Activated CD8-positive, alpha-beta memory T cell treated with anti-CD3 and anti-CD28 coated beads for 4 hours (primary cell): ENCODE data around the gene SFN.
"Not testable (repeated sequence)": the region's sequence is repeated elsewhere in the genome, so short reads cannot be mapped to it uniquely, and the experiment has no call there.

Experiments
- DNase-seq, 2 donors: peaks; one replicate each; pipeline ENCODE4 v3.0.0-alpha.2; 2020; ENCODE audit warnings: low read depth in 2 of 2

SFN gene

DNA sequence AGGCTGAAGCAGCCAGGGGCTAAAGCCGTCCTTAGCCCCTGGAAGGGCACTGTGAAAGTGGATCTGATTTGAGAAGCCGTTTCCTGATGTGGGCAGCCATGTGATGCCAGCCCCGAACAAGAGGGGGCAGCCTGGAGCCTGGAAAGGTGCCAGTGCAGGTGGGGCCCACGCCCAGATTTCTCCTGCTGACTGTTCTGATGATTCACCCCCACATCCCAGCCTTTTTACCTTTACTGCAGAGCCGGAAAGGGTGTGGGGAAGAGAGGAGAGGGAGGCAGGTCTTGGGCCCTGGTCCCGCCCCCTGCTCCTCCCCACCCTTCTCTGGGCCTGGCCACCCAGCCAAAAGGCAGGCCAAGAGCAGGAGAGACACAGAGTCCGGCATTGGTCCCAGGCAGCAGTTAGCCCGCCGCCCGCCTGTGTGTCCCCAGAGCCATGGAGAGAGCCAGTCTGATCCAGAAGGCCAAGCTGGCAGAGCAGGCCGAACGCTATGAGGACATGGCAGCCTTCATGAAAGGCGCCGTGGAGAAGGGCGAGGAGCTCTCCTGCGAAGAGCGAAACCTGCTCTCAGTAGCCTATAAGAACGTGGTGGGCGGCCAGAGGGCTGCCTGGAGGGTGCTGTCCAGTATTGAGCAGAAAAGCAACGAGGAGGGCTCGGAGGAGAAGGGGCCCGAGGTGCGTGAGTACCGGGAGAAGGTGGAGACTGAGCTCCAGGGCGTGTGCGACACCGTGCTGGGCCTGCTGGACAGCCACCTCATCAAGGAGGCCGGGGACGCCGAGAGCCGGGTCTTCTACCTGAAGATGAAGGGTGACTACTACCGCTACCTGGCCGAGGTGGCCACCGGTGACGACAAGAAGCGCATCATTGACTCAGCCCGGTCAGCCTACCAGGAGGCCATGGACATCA, at the start of gene SFN:
TSS of gene SFN (plus strand) at position 369 of the 904 bp plus-strand sequence. CDS start at position 433, 64 bp downstream.
- DNase-seq, result no peak

- DNase-seq, result no peak
These were observed 48.6 kb upstream of the SFN start for GRCh38 chr1:26814377-26814776.

- DNase-seq, result no peak
These were observed 48.1 kb upstream of the SFN start for GRCh38 chr1:26814893-26815292.

GRCh38 chr1:26820784-26821269, 42.1 kb upstream of the SFN start:
- no peak for DNase-seq

- DNase-seq, result no peak
These were observed 40.1 kb upstream of the SFN start for GRCh38 chr1:26822737-26823395.

- no peak for DNase-seq
These were observed 38.2 kb upstream of the SFN start for GRCh38 chr1:26824731-26825130.

- DNase-seq, result peak; percentile 28 to 33
These were observed 36.5 kb upstream of the SFN start, which contains the start of gene ZDHHC18 for GRCh38 chr1:26826261-26827105. Gene ZDHHC18, plus strand, starts transcription at chr1:26826688. Its CDS starts 117 bp downstream, at chr1:26826805.

DNA sequence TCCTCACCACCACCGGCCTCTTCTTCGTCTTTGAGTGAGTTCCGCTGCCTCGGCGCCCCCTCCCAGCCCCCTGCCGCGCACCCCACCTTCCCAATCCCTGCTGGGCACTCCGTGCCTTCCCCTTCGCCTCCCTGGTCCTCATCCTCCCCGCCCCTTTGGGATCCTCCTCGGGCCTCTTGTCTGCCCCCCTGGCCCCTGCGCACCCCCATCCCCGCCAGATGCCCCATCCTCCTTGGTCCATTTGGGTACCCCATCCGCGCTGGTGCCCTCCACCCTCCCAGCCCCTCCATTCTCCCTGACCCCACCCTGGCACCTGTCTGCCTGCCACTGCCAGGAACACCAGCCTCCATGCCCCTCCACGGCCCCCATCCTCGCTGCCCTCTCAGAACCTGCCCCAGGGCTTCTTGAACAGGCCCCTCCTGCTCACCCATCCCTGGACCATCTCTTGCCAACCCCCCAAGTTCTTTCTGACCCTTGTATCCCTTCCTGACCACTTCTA, 35.8 kb upstream of the SFN start:
- DNase-seq, result no peak

DNA sequence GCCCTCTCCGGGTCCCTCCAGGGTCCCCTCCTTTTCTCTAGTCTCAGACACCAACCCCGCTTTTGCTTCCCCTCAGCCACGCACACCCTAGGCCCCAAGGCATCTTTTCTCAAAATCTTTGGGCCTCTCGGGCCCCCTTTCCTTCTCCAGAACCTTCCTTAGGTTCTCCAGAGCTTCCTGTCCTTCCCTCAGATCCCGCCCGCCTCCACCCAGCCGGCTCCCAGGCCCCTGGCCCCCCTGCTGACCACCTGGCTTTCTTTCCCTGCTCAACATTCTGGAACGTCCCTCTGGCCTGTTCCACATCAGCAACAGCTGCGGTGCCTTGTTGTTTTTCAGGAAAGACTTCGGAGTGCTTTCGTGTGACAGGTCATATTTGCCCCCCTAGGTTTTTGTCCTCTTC, 35.3 kb upstream of the SFN start:
- DNase-seq, result no peak

DNA sequence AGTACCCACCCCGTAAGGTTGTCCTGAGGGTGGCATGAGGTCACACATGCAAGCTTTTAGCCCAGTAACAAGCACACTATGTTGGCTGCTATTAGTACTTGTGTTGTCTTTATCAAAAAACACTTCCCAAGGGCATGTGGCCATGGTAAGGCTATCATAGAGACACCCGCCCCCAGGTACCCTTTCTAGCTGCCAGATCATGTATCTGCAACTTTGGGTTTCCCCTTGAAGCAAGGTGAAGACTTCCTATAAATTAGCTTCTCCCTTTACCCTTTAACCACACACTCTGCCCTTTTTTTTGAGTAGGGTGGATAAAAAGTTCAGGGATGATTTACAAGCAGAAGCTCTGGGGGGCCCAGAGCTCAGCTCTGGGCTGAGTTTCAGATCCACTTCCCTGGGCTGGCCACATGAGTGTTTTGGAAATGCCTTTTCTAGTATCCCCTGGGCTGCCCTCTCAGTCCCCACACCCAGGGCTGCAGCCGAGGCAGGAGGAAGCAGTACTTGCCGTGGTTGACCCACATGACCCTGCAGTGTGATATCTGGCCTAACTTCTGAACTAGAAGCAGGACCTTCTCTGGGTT, 34.4 kb upstream of the SFN start:
- no peak for DNase-seq

DNA sequence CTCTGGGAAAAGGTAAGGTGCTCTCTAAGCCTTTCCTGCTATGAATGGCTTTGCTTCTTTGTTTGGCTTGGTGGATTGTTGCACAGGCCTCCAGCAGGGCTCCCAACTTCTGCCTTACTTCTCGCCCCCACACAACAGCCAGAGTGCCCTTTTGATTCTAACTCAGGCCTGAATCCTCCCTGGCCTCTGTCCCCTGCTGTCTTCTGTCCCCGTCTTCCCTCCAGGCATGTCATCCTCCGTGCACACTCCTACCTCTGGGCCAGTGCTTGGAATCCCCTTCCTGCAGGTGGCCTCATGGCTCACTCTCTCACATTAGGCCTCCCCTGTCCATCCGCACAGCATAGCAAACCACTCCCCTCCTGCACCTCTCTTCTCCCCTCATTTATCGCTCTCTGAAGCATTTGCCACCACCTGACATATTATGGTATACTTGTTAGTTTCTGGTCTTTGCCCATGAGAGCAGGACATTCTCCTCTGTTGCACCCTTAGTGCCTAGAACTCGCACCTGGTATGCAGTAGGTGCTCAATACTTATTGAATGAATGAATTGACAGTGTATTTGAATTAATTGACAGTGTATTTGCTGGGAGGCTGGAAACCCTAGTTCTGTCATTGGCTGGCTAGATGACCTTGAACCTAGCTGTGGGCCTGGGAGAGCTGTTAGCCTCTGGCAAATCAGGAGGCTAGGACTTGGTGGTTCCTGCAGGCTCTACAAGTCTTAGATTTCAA, 33.6 kb upstream of the SFN start:
- DNase-seq, result no peak

- DNase-seq, result no peak
These were observed 31.9 kb upstream of the SFN start for GRCh38 chr1:26831059-26831458.

DNA sequence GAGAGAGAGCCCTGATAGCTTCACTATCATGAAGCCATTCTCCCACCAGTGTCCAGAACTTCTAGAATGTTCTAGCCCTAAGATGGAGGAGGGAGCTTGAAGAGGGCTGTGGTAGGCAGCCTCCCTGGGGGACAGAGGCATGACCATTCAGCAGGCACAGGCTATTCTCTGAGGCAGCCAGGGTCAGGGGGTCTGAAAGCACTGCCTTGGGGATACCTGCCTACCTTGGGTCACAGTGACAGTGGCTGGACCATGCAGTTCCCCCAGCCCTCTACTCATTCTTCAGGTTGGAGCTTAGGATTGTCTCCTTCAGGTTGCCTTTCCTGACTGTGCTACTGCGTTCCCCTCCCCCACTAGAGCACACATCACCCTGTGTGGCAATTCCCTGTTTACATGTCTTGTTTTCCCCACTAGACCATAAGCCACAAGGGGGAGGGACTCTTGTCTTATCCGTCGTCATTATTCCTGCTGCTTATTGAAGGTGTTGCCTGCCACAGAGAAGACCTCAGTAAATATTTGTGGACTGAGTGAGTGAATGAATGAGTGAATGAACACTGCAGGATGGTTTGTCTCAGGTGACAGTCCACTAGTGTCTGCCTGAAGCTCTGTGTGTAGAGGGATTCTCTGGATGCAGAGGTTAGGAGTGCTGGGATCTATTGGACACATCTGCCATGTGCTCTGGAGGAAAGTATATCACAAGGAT, 31.3 kb upstream of the SFN start:
- DNase-seq, result no peak

DNA sequence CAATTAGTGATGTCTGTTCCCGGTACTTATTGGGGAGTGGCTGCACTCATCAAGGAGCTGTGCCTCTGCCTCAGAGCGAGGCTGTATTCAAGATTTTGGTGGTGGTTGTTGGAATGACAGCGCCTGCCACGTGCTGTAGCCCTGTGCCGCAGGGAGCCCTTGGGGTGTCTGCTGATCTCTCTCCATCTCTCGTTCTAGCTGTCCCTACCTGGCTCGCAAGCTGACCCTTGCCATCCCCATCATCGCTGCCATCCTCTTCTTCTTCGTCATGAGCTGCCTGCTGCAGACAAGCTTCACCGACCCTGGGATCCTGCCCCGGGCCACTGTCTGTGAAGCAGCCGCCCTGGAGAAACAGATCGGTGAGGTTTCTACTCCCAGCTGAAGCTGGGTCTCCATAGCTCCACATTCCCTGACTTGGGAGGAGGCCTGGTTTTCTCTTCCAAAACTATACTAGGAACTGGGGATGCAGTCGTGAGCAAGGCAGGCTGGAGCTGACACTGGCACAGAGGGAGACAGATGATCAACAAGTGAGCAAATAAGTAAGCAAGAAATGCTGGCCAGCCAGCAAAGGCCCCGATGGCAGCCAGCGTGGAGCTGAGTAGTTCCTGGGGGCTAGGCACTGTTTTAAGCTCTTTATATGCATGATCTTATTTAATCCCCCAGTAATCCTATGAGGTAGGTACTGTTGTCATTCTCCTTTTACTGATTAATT, 30.5 kb upstream of the SFN start:
- no peak for DNase-seq

GRCh38 chr1:26833432-26834405, 29.2 kb upstream of the SFN start:
- DNase-seq, result peak; percentile 80 to 81

- DNase-seq, result not testable (repeated sequence)
These were observed 25.3 kb upstream of the SFN start for GRCh38 chr1:26837665-26838064.

DNA sequence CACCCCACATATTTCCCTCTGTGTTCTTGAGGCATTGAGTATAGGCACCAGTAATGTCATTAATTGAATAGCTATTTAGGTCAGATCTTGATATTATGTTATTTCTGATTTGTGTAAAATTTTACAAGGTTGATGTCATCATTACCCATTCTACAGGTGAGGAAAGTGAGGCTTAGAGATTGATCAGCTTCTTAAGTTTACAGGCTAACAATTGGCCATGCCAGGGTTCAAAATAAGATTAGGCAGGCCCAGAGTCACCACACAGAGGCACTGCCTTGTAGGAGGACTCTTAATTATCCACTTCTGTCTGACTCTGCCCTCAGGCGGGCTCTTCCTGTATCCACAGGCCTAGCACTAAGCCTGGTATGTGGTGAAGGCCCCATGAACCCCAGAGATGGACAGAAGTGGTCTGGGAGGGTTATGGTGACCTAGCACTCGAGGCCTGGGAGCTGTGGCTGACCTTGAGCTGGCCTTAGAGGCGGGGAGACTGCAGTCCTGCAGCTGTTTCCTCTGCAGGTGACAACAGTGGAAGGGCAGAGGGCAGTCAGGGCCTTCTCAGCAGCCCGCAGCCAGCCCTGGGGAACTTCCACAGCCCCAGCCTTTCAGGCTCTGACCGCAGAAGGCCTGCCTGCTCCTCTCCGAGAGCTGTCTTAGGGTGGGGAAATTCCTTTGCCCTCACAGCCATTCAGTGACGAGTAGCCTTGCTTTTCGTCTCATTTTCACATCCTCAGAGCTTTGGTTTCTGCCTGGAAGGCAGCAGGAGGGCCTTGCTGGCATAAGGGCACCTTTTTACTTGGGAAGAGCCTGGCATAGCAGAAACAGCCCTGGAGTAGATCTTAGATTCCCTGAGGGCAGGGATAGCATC, 24.2 kb upstream of the SFN start:
- peak; percentile 10 to 22 for DNase-seq
